GM12873 (cell line): Measurements from ENCODE around the gene C19orf73.
A peak's percentile ranks its signal among the peaks of the same experiment; 100 is the strongest.

Source experiments
- TF ChIP-seq, protein P1 (sequence below): IDR thresholded peaks from 2 replicates; pipeline ENCODE4 v1.5.1; 2012; ENCODE audit warnings: low read depth, mild to moderate bottlenecking, moderate library complexity, low read length, control low read depth; ENCODE audit not compliant: insufficient read depth; ENCODE audit errors: missing control alignments

Gene C19orf73

DNA sequence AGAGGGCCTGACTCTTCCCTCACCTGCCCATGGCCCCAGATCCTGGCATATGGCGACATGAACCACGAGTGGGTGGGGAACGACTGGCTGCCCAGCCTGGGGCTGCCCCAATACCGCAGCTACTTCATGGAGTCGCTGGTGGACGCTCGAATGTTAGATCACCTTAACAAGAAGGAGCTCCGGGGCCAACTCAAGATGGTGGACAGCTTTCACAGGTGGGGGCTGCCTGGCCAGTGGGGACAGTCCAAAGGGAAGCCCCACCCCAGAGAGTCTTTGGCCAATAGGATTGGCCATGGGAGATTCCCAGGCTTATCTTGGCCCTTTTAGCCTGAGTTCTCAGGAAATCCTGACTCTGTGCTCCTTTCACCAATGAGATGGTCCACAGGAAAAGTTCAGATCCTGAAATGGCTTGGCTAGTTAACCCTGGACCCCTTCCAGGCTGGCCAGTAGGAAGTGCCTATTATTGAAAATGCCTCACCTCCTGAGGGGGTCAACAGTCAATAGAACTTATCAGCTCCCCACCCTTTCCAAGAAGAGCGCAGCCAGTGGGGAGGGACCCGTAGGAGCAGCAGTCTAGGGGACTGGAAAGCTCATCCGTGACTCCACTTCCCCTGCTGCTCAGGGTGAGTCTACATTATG, 29.2 kb upstream of the C19orf73 start:
- TF ChIP-seq, protein P1, sequence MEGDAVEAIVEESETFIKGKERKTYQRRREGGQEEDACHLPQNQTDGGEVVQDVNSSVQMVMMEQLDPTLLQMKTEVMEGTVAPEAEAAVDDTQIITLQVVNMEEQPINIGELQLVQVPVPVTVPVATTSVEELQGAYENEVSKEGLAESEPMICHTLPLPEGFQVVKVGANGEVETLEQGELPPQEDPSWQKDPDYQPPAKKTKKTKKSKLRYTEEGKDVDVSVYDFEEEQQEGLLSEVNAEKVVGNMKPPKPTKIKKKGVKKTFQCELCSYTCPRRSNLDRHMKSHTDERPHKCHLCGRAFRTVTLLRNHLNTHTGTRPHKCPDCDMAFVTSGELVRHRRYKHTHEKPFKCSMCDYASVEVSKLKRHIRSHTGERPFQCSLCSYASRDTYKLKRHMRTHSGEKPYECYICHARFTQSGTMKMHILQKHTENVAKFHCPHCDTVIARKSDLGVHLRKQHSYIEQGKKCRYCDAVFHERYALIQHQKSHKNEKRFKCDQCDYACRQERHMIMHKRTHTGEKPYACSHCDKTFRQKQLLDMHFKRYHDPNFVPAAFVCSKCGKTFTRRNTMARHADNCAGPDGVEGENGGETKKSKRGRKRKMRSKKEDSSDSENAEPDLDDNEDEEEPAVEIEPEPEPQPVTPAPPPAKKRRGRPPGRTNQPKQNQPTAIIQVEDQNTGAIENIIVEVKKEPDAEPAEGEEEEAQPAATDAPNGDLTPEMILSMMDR = no peak

DNA sequence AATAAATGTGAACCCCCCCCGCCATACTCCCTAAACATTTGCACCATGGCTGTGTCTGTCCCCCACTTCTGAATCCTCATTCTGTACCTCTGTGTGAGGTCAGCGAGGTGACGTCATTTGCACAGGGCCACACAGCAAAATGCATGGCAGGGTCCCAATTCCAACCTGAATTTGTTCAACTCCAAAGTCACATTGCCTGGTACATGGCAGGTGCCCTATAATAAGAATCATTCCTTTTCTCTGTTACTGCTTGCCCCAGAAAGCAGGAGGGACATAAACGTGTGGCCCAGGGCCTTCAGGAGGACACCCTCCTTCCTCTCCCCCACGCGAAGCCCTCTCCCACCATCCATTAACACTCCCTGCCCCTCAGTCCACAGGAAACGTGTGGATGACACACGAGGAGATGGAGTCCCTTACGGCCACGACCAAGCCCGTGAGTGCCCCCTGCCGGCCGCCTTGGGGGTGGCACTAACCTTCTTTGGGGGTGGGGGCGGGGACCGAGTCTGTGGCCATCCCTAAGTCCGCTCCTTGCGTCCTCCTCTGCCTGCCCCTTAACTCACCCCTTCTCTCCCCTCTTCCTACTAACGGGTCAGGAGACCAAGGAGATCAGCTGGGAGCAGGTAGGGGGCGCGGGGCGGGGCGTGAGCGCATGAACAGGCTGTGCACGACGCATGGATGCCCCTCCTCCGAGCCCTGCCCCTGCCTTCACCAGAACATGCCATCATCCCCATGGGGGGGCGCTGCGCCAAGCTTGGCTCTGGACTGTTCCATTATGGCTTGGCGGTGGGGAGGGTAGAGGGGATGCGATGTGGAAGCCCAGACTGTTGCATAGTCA, 26.8 kb upstream of the C19orf73 start:
- TF ChIP-seq, protein P1 = peak; percentile 84

DNA sequence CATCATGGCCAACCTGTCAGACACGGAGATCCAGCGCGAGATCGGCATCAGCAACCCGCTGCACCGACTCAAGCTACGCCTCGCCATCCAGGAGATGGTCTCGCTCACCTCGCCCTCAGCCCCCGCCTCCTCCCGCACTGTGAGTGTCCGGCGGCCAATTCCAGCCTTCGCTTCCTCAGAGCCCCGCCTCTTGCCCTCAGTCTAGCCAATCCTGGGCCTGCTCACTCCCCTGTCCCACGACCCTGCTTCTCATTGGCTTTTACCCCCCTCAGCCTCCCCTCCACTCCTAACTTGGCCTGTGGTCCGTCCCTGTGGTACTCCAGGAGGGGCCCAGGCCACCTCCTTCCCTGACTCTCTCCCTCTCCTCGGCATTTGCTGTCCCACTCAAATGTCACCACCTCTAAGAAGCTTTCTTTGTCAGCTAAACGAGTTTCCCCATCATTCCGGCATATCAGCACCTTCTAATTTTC, 24.0 kb upstream of the C19orf73 start:
- TF ChIP-seq, protein P1 = no peak

DNA sequence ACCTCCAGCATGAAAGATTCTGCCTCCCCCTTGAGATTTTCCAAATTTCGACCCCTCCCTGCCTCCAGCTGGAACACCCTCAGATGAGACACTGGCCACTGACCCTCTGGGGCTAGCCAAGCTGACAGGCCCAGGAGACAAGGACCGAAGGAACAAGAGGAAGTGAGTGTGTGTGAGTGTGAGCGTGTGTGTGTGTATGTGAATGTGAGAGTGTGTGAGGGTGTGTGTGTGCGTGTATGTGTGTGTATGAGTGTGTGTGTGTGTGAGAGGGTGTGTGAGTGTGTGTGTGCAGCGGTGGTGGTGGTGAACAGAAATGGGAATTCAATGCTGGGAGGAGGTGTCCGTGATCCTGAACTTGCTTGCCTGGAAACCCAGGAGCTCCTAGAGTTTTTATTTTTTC, 22.4 kb upstream of the C19orf73 start:
- TF ChIP-seq, protein P1 = no peak

DNA sequence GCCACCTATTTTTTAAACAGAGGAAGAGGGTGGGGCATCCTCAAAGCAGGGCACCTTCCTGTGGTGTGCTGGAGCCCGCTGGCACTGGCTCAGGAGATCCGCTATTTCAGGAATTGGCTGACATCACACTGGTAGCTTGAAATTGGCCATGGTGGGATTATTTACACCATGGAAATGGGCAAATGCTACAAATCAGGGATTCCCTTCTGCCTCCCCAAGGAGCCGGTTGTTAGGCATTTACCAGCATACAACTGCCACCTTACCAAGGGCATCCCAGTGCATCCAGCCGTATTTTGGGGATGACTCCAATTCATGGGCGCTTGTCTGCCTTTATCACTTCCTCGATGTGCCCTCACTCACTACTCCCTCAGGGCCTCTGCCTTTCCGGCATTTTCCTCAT, 22.0 kb upstream of the C19orf73 start:
- TF ChIP-seq, protein P1 = no peak

DNA sequence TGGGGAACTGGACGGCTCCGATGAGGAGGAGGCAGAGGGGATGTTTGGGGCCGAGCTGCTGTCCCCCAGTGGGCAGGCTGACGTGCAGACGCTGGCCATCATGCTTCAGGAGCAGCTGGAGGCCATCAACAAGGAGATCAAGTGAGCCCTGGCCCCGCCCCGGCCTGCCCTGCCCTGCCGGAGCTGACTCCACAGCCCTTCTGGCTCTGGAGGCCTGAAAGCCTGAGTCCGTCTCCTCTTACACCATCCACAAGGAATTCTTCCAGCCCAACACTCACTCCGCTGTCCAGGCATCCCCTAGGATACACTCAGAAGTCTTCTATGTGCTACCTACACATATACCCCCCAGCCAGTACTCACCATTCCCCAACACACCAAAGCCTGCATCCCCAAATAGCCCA, 17.8 kb upstream of the C19orf73 start:
- TF ChIP-seq, protein P1 = no peak

DNA sequence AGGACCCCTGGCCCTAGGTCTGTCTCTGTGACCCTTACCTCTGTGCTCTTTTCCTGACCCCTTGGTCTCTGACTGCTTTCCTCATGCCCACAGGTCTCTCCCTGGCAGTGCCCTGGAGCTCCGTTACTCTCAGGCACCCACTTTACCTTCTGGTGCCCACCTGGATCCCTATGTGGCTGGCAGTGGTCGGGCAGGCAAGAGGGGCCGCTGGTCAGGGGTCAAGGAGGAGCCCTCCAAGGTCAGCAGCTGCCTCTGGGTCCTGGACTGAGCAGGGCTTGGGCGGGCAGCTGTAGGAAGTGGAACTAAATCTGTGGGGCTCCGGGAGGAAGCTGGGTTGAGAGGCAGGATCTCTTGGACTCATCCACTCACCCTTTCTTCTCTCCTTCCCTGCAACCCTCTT, 16.7 kb upstream of the C19orf73 start:
- TF ChIP-seq, protein P1 = no peak
